Osteocyte (in vitro differentiated cells): ENCODE data around the gene PCDHGC5. TPM values are rescaled to one million over a fixed set of nuclear protein-coding genes. Genes with fewer than 3 reads are reported as not detected.
A peak's percentile ranks its signal among the peaks of the same experiment; 100 is the strongest.

Experiments used
- DNase-seq: peaks from one replicate; pipeline ENCODE4 v3.0.0; 2021; ENCODE audit warnings: mixed read lengths; ENCODE audit not compliant: unreplicated experiment; ENCODE audit errors: extremely low spot score
- H3K27ac Mint-ChIP-seq: one replicate; pipeline ENCODE4 v1.8.0; 2021; ENCODE audit warnings: mild to moderate bottlenecking, mixed read lengths; ENCODE audit not compliant: unreplicated experiment
- H3K27me3 Mint-ChIP-seq: one replicate; pipeline ENCODE4 v1.8.0; 2021; ENCODE audit warnings: mixed read lengths; ENCODE audit not compliant: unreplicated experiment
- H3K36me3 Mint-ChIP-seq: one replicate; pipeline ENCODE4 v1.8.0; 2021; ENCODE audit warnings: mixed read lengths; ENCODE audit not compliant: unreplicated experiment
- H3K4me1 Mint-ChIP-seq: one replicate; pipeline ENCODE4 v1.8.0; 2021; ENCODE audit warnings: mixed read lengths; ENCODE audit not compliant: unreplicated experiment
- H3K4me3 Mint-ChIP-seq: one replicate; pipeline ENCODE4 v1.8.0; 2021; ENCODE audit warnings: mild to moderate bottlenecking, moderate library complexity, mixed read lengths; ENCODE audit not compliant: unreplicated experiment
- H3K9me3 Mint-ChIP-seq: one replicate; pipeline ENCODE4 v1.8.0; 2021; ENCODE audit warnings: mixed read lengths; ENCODE audit not compliant: unreplicated experiment
- CTCF ChIP-seq: fragments of 200-600 bp; sonication (generic); IDR thresholded peaks from 2 replicates; pipeline ENCODE4 v1.5.0; 2021; ENCODE audit warnings: antibody characterized with exemption, mild to moderate bottlenecking, moderate library complexity
- total RNA-seq: library from RNA; stranded (reverse); gene quantifications from 2 replicates; pipeline ENCODE4 v1.2.1, GENCODE V29; 2021

Gene PCDHGC5
- total RNA-seq, 1 donor from 2014 or later: 1.4 TPM

- peaks cover 86% of the 10 kb centered on the region for H3K4me1 Mint-ChIP-seq
- peak overlapping the region; percentile 96 for H3K27ac Mint-ChIP-seq
- no peaks in the 10 kb centered on the region for H3K27me3 Mint-ChIP-seq
- no peak for TF ChIP-seq CTCF
- H3K36me3 Mint-ChIP-seq: peaks cover 9% of the 10 kb centered on the region
- H3K9me3 Mint-ChIP-seq: no peaks in the 10 kb centered on the region
- no peak for DNase-seq
- peak overlapping the region; percentile 73 for H3K4me3 Mint-ChIP-seq
Measured at GRCh38 chr5:141512911-141513626, 24.2 kb downstream of the PCDHGC5 start.

- no peak for TF ChIP-seq CTCF
- Mint-ChIP-seq H3K27me3 (no peaks in the 10 kb centered on the region), H3K36me3 (peaks cover 11% of the 10 kb centered on the region), H3K4me1 (peaks cover 86% of the 10 kb centered on the region), H3K27ac (peak overlapping the region; percentile 96), H3K9me3 (no peaks in the 10 kb centered on the region), H3K4me3 (peak overlapping the region; percentile 73)
- DNase-seq: no peak
Measured at GRCh38 chr5:141513627-141514329, 24.9 kb downstream of the PCDHGC5 start.

- Mint-ChIP-seq H3K4me3 (peak overlapping the region; percentile 73), H3K27ac (peak overlapping the region; percentile 96), H3K4me1 (peaks cover 86% of the 10 kb centered on the region), H3K27me3 (no peaks in the 10 kb centered on the region), H3K36me3 (peaks cover 18% of the 10 kb centered on the region), H3K9me3 (no peaks in the 10 kb centered on the region)
- TF ChIP-seq CTCF: no peak
- DNase-seq: no peak
Measured at GRCh38 chr5:141514330-141515133, 25.7 kb downstream of the PCDHGC5 start.

GRCh38 chr5:141515141-141515540 is 26.3 kb downstream of the PCDHGC5 start:
- Mint-ChIP-seq H3K27ac (peak overlapping the region; percentile 96), H3K4me3 (no peak overlapping the region), H3K4me1 (peaks cover 86% of the 10 kb centered on the region), H3K9me3 (no peaks in the 10 kb centered on the region), H3K27me3 (no peaks in the 10 kb centered on the region), H3K36me3 (peaks cover 18% of the 10 kb centered on the region)
- TF ChIP-seq CTCF: no peak
- DNase-seq: no peak
